PC-9 (cell line): ENCODE results near the gene ATOH8. TPM values are rescaled to one million over a fixed set of nuclear protein-coding genes. Genes with fewer than 3 reads are reported as not detected.
"Not testable (repeated sequence)": the region's sequence is repeated elsewhere in the genome, so short reads cannot be mapped to it uniquely, and the experiment has no call there.

Experiments
- BruUV-seq: library from RNA; stranded (reverse); fragments of 400-500 nt; replicated peaks from 2 replicates; lab custom pipeline; 2021; lab: Mats Ljungman, UMichigan
- CTCF ChIA-PET: fragments of 300-600 bp; sonication (Branson Sonifier 250); formaldehyde crosslinking; loops from one replicate; lab custom pipeline; 2022; ENCODE audit warnings: antibody characterized with exemption; lab: Charles Lee
- POLR2A ChIA-PET: fragments of 300-600 bp; sonication (Branson Sonifier 250); formaldehyde crosslinking; loops from one replicate; lab custom pipeline; 2022; ENCODE audit warnings: antibody characterized with exemption; ENCODE audit not compliant: unreplicated experiment; lab: Charles Lee
- DNase-seq, 2 experiments: peaks; one replicate each; pipeline versions ENCODE4 v3.0.0 to v3.0.0-alpha.2; 2015 to 2022; ENCODE audit warnings: mixed read lengths in 1 of 2
- H2AFZ ChIP-seq: fragments of 200-600 bp; sonication (generic); 2 replicates; pipeline ENCODE4 v1.8.1; 2017; ENCODE audit warnings: antibody characterized with exemption
- H3F3A ChIP-seq: fragments of 200-600 bp; sonication (generic); 2 replicates; pipeline ENCODE4 v1.8.1; 2017; ENCODE audit warnings: antibody characterized with exemption, mild to moderate bottlenecking, low read depth; ENCODE audit not compliant: insufficient read depth
- H3K27ac ChIP-seq: fragments of 200-600 bp; sonication (generic); 2 replicates; pipeline ENCODE4 v1.6.1; 2016; ENCODE audit warnings: mixed run types
- H3K27me3 ChIP-seq: fragments of 200-600 bp; sonication (generic); 2 replicates; pipeline ENCODE4 v1.6.1; 2016; ENCODE audit warnings: low read depth, mixed run types; ENCODE audit not compliant: insufficient read depth
- H3K36me3 ChIP-seq: fragments of 200-600 bp; sonication (generic); 2 replicates; pipeline ENCODE4 v1.6.1; 2016; ENCODE audit warnings: low read depth, mixed run types
- H3K4me1 ChIP-seq: fragments of 200-600 bp; sonication (generic); replicated peaks from 2 replicates; pipeline ENCODE4 v1.6.1; 2016; ENCODE audit warnings: mixed run types; ENCODE audit not compliant: insufficient read depth
- H3K4me2 ChIP-seq: fragments of 200-600 bp; sonication (generic); 2 replicates; pipeline ENCODE4 v1.6.1; 2017; ENCODE audit warnings: mixed run types
- H3K4me3 ChIP-seq: fragments of 200-600 bp; sonication (generic); 2 replicates; pipeline ENCODE4 v1.6.1; 2016; ENCODE audit warnings: mixed run types
- H3K79me2 ChIP-seq: fragments of 200-600 bp; sonication (generic); 2 replicates; pipeline ENCODE4 v1.6.1; 2017; ENCODE audit warnings: low read depth, mixed run types
- H3K9me2 ChIP-seq: fragments of 200-600 bp; sonication (generic); 2 replicates; pipeline ENCODE4 v1.8.1; 2017; ENCODE audit warnings: mild to moderate bottlenecking; ENCODE audit not compliant: insufficient read depth
- H3K9me3 ChIP-seq: fragments of 200-600 bp; sonication (generic); 2 replicates; pipeline ENCODE4 v1.8.1; 2016; ENCODE audit warnings: low read depth; ENCODE audit not compliant: insufficient read depth
- H4K20me1 ChIP-seq: fragments of 200-600 bp; sonication (generic); 2 replicates; pipeline ENCODE4 v1.8.1; 2017; ENCODE audit not compliant: insufficient read depth
- EZH2 ChIP-seq: fragments of 200-600 bp; sonication (generic); IDR thresholded peaks from 2 replicates; pipeline ENCODE4 v1.8.0; 2017; ENCODE audit warnings: antibody characterized with exemption, low read depth
- intact Hi-C: fragments of 100-400 bp; cut with micrococcal nuclease; formaldehyde crosslinking; loops from one replicate; pipeline ENCODE4 v1.10.0; 2022; ENCODE audit not compliant: unreplicated experiment
- total RNA-seq: library from RNA; stranded (reverse); gene quantifications from 2 replicates; pipeline ENCODE4 v1.2.3, GENCODE V29; 2021
- TF ChIP-seq, protein P1 (sequence below): fragments of 200-600 bp; sonication (generic); conservative IDR thresholded peaks from 2 replicates; pipeline ENCODE4 v1.6.1; 2017; ENCODE audit warnings: mixed run types, antibody characterized with exemption, mild to moderate bottlenecking, moderate library complexity

The ATOH8 gene
- total RNA-seq, 1 experiment from 2014 or later, result not detected

GRCh38 chr2:85826990-85827878, 73.4 kb downstream of the ATOH8 start:
- Histone ChIP-seq H3K79me2 (no peaks in the 10 kb centered on the region), H3K9me2 (no peaks in the 10 kb centered on the region), H3K9me3 (no peaks in the 10 kb centered on the region), H2AFZ (peak overlapping the region; percentile 69), H4K20me1 (no peaks in the 10 kb centered on the region), H3F3A (no peaks in the 10 kb centered on the region), H3K4me2 (peak overlapping the region; percentile 69), H3K27me3 (no peaks in the 10 kb centered on the region), H3K4me1 (peaks cover 6% of the 10 kb centered on the region; the same call in 1 of the 2 replicates), H3K36me3 (no peaks in the 10 kb centered on the region), H3K4me3 (no peak overlapping the region), H3K27ac (no peak overlapping the region)
- BruUV-seq, result no TSS peak
- ChIA-PET POLR2A (interaction anchor here (0.7 kb wide), 1 partner anchor 99 kb away, joined by 4 read pairs; no protein-coding TSS in a partner anchor), CTCF (interaction anchor here (0.6 to 1.8 kb wide), 14 partner anchors 12 to 783 kb away, joined by 3 to 25 read pairs (median 3); partner anchors contain the start of genes POLR1A, PTCD3 and ST3GAL5)
- peak; percentile 49 to 65 for DNase-seq
- TF ChIP-seq, protein P1, sequence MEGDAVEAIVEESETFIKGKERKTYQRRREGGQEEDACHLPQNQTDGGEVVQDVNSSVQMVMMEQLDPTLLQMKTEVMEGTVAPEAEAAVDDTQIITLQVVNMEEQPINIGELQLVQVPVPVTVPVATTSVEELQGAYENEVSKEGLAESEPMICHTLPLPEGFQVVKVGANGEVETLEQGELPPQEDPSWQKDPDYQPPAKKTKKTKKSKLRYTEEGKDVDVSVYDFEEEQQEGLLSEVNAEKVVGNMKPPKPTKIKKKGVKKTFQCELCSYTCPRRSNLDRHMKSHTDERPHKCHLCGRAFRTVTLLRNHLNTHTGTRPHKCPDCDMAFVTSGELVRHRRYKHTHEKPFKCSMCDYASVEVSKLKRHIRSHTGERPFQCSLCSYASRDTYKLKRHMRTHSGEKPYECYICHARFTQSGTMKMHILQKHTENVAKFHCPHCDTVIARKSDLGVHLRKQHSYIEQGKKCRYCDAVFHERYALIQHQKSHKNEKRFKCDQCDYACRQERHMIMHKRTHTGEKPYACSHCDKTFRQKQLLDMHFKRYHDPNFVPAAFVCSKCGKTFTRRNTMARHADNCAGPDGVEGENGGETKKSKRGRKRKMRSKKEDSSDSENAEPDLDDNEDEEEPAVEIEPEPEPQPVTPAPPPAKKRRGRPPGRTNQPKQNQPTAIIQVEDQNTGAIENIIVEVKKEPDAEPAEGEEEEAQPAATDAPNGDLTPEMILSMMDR, result peak; percentile 83
- no peak for TF ChIP-seq EZH2
- intact Hi-C loops, result loop anchor here (1.0 to 10.0 kb wide), 3 partner anchors 62 to 368 kb away; partner anchors contain the start of genes IMMT, MRPL35 and ST3GAL5

GRCh38 chr2:85827879-85828569, 74.2 kb downstream of the ATOH8 start:
- no peaks in the 10 kb centered on the region for H3K79me2 ChIP-seq
- BruUV-seq, result no TSS peak
- POLR2A ChIA-PET, result interaction anchor here (0.7 kb wide), 1 partner anchor 99 kb away, joined by 4 read pairs; no protein-coding TSS in a partner anchor
- TF ChIP-seq EZH2, result no peak
- TF ChIP-seq, protein P1, result no peak
- H3K27me3 ChIP-seq, result no peaks in the 10 kb centered on the region
- no peaks in the 10 kb centered on the region for H4K20me1 ChIP-seq
- H3K9me2 ChIP-seq, result no peaks in the 10 kb centered on the region
- no peaks in the 10 kb centered on the region for H3K9me3 ChIP-seq
- H3K4me3 ChIP-seq, result no peak overlapping the region
- DNase-seq, result no peak
- peak overlapping the region; percentile 69 for H3K4me2 ChIP-seq
- intact Hi-C loops, result loop anchor here (1.0 to 10.0 kb wide), 3 partner anchors 61 to 367 kb away; partner anchors contain the start of genes IMMT, MRPL35 and ST3GAL5
- peaks cover 6% of the 10 kb centered on the region; the same call in 1 of the 2 replicates for H3K4me1 ChIP-seq
- H2AFZ ChIP-seq, result peak overlapping the region; percentile 69
- CTCF ChIA-PET, result interaction anchor here (0.6 to 1.8 kb wide), 14 partner anchors 12 to 782 kb away, joined by 3 to 25 read pairs (median 3); partner anchors contain the start of genes POLR1A, PTCD3 and ST3GAL5
- no peaks in the 10 kb centered on the region for H3K36me3 ChIP-seq
- no peak overlapping the region for H3K27ac ChIP-seq
- no peaks in the 10 kb centered on the region for H3F3A ChIP-seq

- intact Hi-C loops, result loop anchor here (10.0 kb wide), 1 partner anchor 366 kb away; the partner anchor contains the start of genes IMMT and MRPL35
- POLR2A ChIA-PET, result no interaction called here
- BruUV-seq, result no TSS peak
These were observed 74.9 kb downstream of the ATOH8 start for GRCh38 chr2:85828725-85829124.

DNA sequence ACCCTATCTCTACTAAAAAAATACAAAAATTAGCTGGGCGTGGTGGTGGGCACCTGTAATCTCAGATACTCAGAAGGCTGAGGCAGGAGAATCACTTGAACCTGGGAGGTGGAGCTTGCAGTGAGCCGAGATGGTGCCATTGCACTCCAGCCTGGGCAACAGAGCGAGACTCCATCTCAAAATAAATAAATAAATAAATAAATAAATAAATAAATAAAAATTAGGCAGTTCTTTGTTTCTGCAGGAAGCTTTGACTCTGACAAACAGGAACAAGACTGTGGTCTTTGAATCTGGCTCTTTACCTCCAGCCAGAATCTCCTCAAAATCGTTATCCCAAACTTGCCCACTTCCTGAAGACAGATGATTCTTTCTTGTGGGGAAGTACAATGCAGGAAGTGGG, 75.6 kb downstream of the ATOH8 start:
- H3K79me2 ChIP-seq, H3K9me2 ChIP-seq, H4K20me1 ChIP-seq, H3K4me3 ChIP-seq, POLR2A ChIA-PET, H3K27me3 ChIP-seq, H2AFZ ChIP-seq, H3F3A ChIP-seq, H3K4me1 ChIP-seq, BruUV-seq, H3K36me3 ChIP-seq, H3K4me2 ChIP-seq, H3K9me3 ChIP-seq, DNase-seq, H3K27ac ChIP-seq: not testable (repeated sequence)
- intact Hi-C loops, result loop anchor here (10.0 kb wide), 1 partner anchor 365 kb away; the partner anchor contains the start of genes IMMT and MRPL35
- CTCF ChIA-PET, result interaction anchor here (0.6 kb wide), 1 partner anchor 150 kb away, joined by 13 read pairs; no protein-coding TSS in a partner anchor

More at GRCh38 chr2:85828725-85829124, 74.9 kb downstream of the ATOH8 start:
- H3K4me3 ChIP-seq, result no peak overlapping the region
- no peak for DNase-seq
- no peaks in the 10 kb centered on the region for H3F3A ChIP-seq
- no peaks in the 10 kb centered on the region for H3K9me2 ChIP-seq
- no peak overlapping the region for H3K4me2 ChIP-seq
- H3K9me3 ChIP-seq, result no peaks in the 10 kb centered on the region
- CTCF ChIA-PET, result no interaction called here
- no peaks in the 10 kb centered on the region for H3K79me2 ChIP-seq
- no peaks in the 10 kb centered on the region for H3K36me3 ChIP-seq
- TF ChIP-seq EZH2, result no peak
- TF ChIP-seq, protein P1, result no peak
- no peaks in the 10 kb centered on the region for H3K27me3 ChIP-seq
- H3K27ac ChIP-seq, result no peak overlapping the region
- peaks cover 6% of the 10 kb centered on the region; the same call in 1 of the 2 replicates for H3K4me1 ChIP-seq
- no peaks in the 10 kb centered on the region for H4K20me1 ChIP-seq
- no peak overlapping the region for H2AFZ ChIP-seq
